NOMO-1 treated with DMSO at 0.1 percent for 48 hours (cell line): ENCODE data around the gene DNAAF5.

Experiments
- DNase-seq: peaks from one replicate; lab custom pipeline; 2025; ENCODE audit not compliant: unreplicated experiment; lab: John Stamatoyannopoulos, UW

Gene DNAAF5

DNA sequence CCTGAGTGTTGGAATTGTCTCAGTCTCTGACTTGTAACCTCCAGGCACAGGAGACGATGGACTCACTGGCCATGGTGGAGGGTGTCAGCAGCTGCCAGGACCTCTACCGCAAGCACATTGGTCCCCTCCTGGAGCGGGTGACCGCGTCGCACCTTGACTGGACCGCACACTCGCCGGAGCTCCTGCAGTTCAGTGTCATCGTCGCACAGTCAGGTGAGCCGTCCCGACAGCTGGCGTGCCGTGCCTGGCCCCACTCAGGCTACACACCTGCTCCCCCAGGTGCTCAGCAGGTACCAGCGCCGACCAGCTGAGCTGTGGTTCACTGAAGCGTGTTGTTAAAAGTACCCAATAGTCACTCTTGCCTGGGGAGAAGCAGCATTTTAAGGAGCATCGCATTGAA lies 37.3 kb downstream of the DNAAF5 start:
- DNase-seq, result no peak

GRCh38 chr7:765383-765782 lies 38.9 kb downstream of the DNAAF5 start:
- DNase-seq, result no peak

- DNase-seq, result no peak
Measured at GRCh38 chr7:767580-767940, 41.1 kb downstream of the DNAAF5 start.

DNA sequence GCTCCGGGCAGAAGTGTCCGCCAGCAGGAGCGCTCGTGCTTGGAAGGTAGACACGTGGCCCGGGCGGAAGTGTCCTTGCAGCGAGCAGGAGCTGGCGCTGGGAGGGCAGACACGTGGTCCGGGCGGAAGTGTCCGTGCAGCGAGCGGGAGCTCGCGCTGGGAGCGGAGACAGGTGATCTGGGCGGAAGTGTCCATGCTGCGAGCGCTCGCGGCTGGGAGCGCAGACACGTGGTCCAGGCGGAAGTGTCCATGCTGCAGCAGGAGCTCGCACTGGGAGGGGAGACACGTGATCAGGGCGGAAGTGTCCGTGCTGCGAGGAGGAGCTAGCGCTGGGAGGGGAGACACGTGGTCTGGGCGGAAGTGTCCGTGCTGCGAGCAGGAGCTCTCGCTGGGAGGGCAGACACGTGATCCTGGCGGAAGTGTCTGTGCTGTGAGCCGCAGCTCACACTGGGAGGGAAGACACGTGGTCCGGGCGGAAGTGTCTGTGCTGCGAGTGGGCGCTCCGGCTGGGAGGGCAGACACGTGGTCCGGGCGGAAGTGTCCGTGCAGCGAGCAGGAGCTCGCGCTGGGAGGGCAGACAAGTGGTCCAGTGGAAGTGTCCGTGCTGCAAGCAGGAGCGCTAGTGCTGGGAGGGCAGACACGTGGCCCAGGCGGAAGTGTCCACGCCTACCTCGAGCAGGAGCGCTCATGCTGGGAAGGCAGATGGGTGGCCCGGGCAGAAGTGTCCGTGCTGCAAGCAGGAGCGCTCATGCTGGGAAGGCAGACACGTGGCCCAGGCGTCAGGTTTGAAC lies 41.6 kb downstream of the DNAAF5 start:
- DNase-seq, result no peak

- no peak for DNase-seq
Measured at GRCh38 chr7:768881-769504, 42.5 kb downstream of the DNAAF5 start.

DNA sequence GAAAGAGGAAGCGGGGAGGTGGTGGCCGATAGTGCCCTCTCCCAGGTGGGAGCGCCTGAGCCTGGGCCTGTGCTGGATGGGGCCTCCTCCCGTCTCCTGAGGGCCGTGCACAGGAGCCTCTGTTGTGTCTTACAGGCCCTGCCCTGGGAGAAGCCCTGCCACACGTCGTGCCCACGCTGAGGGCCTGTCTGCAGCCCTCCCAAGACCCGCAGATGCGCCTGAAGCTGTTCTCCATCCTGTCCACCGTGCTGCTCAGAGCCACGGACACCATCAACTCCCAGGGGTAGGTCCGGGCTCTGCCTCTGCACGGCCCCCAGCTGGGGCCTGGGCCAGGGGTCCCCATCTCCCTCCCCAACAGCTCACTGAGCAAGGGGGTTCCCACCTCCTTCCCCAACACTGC lies 43.8 kb downstream of the DNAAF5 start:
- DNase-seq, result no peak

DNA sequence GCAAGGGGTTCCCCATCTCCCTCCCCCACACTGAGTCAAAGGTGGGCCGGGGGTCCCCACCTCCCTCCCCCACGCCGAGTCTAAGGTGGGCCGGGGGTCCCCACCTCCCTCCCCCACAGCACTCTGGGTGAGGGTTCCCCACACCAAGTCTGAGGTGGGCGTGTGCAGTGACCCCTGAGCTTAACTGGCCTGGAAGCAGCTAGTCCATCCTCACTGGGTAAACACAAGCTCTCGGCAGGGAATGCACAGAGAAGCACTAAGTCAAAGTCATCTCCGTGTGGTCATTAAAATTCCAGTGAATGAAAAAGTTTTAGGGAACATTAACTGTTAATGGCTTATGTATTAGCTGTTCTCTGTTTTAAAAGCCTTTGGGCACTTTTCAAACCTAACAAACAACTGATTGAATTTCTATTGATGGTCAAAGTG lies 44.3 kb downstream of the DNAAF5 start:
- no peak for DNase-seq

DNA sequence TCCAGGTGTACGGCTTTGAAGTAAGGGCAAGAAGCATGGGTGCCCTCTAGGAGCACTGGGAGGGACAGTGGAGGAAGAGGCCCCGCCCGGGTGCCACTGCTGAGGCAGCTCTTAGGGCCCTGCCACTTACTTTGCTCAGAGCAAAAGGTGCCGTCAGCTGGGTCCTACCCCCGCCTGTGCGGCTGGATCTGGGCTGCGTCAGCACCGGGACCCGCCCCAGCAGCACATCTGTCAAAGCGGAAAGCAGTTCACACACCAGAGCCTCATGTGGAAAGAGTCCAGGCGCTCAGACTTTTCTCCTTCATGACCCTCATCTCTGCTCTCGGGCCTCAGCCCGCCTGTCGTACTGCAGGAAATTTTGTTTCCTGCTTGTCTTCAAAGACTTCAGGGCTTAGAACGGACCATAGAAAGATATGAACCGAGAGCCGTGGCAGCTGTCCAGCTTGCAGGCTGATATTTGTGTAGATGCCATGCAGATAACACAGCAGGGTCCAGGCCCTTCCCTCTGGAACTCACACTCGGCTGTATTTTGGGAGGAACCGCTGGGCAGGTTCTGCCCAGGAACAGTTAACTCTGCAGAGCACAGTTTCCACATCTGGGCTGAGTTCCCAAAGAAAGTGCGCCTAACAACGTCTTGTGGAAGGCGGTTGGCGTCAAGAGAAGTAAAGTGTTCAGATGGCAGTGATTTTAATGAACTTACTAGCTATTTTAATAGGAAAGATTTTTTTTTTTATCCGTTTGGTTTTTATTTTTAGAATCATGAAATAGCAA lies 44.9 kb downstream of the DNAAF5 start:
- no peak for DNase-seq

- no peak for DNase-seq
Measured at GRCh38 chr7:772005-772294, 45.5 kb downstream of the DNAAF5 start.

DNA sequence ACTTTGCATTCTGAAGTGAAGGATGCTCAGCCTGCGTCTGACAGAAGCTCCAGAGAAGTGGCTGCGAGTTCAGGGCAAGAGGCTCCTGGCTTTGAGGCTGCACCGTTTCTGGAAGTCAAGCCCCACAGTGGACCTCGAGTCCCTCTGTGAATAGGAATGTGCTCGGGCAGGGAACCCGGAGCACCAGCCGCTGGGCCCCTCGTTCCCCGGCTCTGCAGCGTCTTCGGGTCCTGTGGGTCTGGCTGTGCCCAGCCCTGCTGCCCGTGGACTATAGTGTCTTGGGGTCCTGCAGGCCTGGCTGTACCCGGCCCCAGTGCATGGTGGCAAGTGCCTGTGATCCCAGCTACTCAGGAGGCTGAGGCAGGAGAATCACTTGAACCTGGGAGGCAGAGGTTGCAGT lies 45.9 kb downstream of the DNAAF5 start:
- DNase-seq, result no peak

- DNase-seq, result no peak
Measured at GRCh38 chr7:772861-773621, 46.5 kb downstream of the DNAAF5 start.

- DNase-seq, result no peak
Measured at GRCh38 chr7:773622-773915, 47.1 kb downstream of the DNAAF5 start.

- DNase-seq, result no peak
Measured at GRCh38 chr7:774161-775109, 47.9 kb downstream of the DNAAF5 start.

GRCh38 chr7:776381-776780 lies 49.9 kb downstream of the DNAAF5 start:
- no peak for DNase-seq

DNA sequence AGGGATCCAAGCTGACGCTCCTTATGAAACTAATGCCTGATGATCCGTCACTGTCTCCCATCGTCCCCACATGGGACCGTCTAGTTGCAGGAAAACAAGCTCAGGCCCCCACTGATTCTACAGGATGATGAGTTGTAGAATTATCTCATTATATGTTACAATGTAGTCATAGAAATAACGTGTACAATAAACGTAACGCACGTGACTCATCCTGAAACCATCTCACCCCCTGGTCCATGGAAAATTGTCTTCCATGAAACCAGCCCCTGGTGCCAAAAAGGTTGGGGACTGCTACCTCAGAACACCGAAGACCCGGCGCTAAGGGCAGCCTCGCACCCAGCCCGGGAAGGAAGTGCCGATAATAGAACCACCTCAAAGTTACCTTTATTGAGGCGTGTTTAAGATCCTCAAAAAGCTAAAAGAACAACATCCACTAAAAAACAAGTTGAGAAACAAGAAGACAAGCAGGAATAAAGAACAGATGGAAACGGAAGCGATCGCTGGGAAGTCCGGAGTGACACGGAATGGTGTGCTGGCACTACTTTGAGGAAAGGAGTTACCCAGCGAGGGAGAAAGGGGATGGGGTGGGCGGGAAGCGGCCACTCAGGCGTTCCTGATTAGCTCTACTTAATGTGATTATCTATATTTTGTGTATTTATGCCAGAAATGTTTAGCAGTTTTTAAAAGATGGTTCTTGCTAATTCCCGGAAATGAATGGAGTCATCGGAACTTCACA lies 50.7 kb downstream of the DNAAF5 start:
- no peak for DNase-seq

- DNase-seq, result no peak
Measured at GRCh38 chr7:777728-778078, 51.2 kb downstream of the DNAAF5 start.

GRCh38 chr7:778271-778967 lies 51.9 kb downstream of the DNAAF5 start:
- DNase-seq, result no peak

- no peak for DNase-seq
Measured at GRCh38 chr7:778968-779451, 52.5 kb downstream of the DNAAF5 start.

- DNase-seq, result no peak
Measured at GRCh38 chr7:779480-779879, 53.0 kb downstream of the DNAAF5 start.
